HEK293 (cell line): ENCODE data around the gene ZNF316.

ENCODE experiments used
- CTCF ChIA-PET: fragments of 350-600 bp; formaldehyde crosslinking; extraction: SDS; loops from one replicate; lab custom pipeline; 2021; ENCODE audit warnings: antibody characterized with exemption; lab: Yijun Ruan, JAX
- POLR2A ChIA-PET: fragments of 300-600 bp; formaldehyde crosslinking; extraction: SDS; loops from one replicate; lab custom pipeline; 2020; ENCODE audit warnings: antibody characterized with exemption, inconsistent platforms; lab: Yijun Ruan, JAX
- H3K27ac ChIP-seq: fragments of 200-500 bp; sonication (Bioruptor generic); 2 replicates; pipeline ENCODE4 v1.5.1; 2014; ENCODE audit warnings: low read depth, low read length, control low read depth, inconsistent platforms; ENCODE audit errors: extremely low read depth
- H3K36me3 ChIP-seq, 2 experiments: fragments of 200-500 bp in 1 of 2; sonication (Bioruptor generic) in 1 of 2; 1 replicate in 1 of 2; 2 replicates in 1 of 2; pipeline ENCODE4 v1.5.1; 2014 to 2017; ENCODE audit warnings: inconsistent platforms in 2 of 2, low read length in 2 of 2; ENCODE audit not compliant: control insufficient read depth in 2 of 2, insufficient read depth in 1 of 2
- H3K4me1 ChIP-seq: fragments of 200-500 bp; sonication (Bioruptor generic); 2 replicates; pipeline ENCODE4 v1.5.1; 2014; ENCODE audit warnings: mild to moderate bottlenecking, low read length, inconsistent platforms; ENCODE audit not compliant: control insufficient read depth, insufficient read depth
- H3K4me3 ChIP-seq: 2 replicates; pipeline ENCODE4 v1.5.1; 2011; ENCODE audit warnings: low read depth, mild to moderate bottlenecking, control low read depth, low read length, moderate library complexity
- H3K9me3 ChIP-seq: fragments of 200-500 bp; sonication (Bioruptor generic); 2 replicates; pipeline ENCODE4 v1.5.1; 2014; ENCODE audit warnings: low read depth, low read length, inconsistent platforms; ENCODE audit not compliant: control insufficient read depth, insufficient read depth
- GLIS1 ChIP-seq: fragments of 450-650 bp; formaldehyde crosslinking; IDR thresholded peaks from 2 replicates; pipeline ENCODE4 v1.5.1; 2016; ENCODE audit warnings: missing biosample characterization, missing genetic modification characterization
- SCRT1 ChIP-seq: fragments of 450-650 bp; formaldehyde crosslinking; IDR thresholded peaks from 2 replicates; pipeline ENCODE4 v1.5.1; 2016; ENCODE audit warnings: missing biosample characterization, missing genetic modification characterization, borderline replicate concordance
- SP3 ChIP-seq: fragments of 450-650 bp; formaldehyde crosslinking; IDR thresholded peaks from 2 replicates; pipeline ENCODE4 v1.5.1; 2016; ENCODE audit warnings: missing biosample characterization, missing genetic modification characterization
- ZBTB21 ChIP-seq: fragments of 450-650 bp; formaldehyde crosslinking; IDR thresholded peaks from 2 replicates; pipeline ENCODE4 v1.5.1; 2017; ENCODE audit warnings: missing biosample characterization, missing genetic modification characterization
- ZFP41 ChIP-seq: fragments of 450-650 bp; formaldehyde crosslinking; IDR thresholded peaks from 2 replicates; pipeline ENCODE4 v1.5.1; 2016; ENCODE audit warnings: missing biosample characterization, missing genetic modification characterization, borderline replicate concordance
- ZNF132 ChIP-seq: fragments of 450-650 bp; formaldehyde crosslinking; IDR thresholded peaks from 2 replicates; pipeline ENCODE4 v1.5.1; 2017; ENCODE audit warnings: missing biosample characterization, missing genetic modification characterization, borderline replicate concordance
- ZNF23 ChIP-seq: fragments of 450-650 bp; formaldehyde crosslinking; IDR thresholded peaks from 2 replicates; pipeline ENCODE4 v1.5.1; 2016; ENCODE audit warnings: missing biosample characterization, missing genetic modification characterization, borderline replicate concordance
- ZNF248 ChIP-seq: fragments of 450-650 bp; formaldehyde crosslinking; IDR thresholded peaks from 2 replicates; pipeline ENCODE4 v1.5.1; 2017; ENCODE audit warnings: missing biosample characterization, missing genetic modification characterization
- ZNF366 ChIP-seq: fragments of 450-650 bp; formaldehyde crosslinking; conservative IDR thresholded peaks from 2 replicates; pipeline ENCODE4 v1.5.1; 2016; ENCODE audit warnings: missing biosample characterization, missing genetic modification characterization
- ZNF416 ChIP-seq: fragments of 450-650 bp; formaldehyde crosslinking; IDR thresholded peaks from 2 replicates; pipeline ENCODE4 v1.5.1; 2016; ENCODE audit warnings: missing biosample characterization, missing genetic modification characterization
- ZNF423 ChIP-seq: fragments of 450-650 bp; formaldehyde crosslinking; IDR thresholded peaks from 2 replicates; pipeline ENCODE4 v1.5.1; 2016; ENCODE audit warnings: missing biosample characterization, missing genetic modification characterization
- ZNF600 ChIP-seq: fragments of 450-650 bp; formaldehyde crosslinking; IDR thresholded peaks from 2 replicates; pipeline ENCODE4 v1.5.1; 2016; ENCODE audit warnings: missing biosample characterization, missing genetic modification characterization
- TF ChIP-seq, protein P1 (sequence below): fragments of 450-650 bp; formaldehyde crosslinking; IDR thresholded peaks from 2 replicates; pipeline ENCODE4 v1.5.1; 2016; ENCODE audit warnings: missing biosample characterization, missing genetic modification characterization, low read depth
- TF ChIP-seq, protein P2 (sequence below): fragments of 450-650 bp; formaldehyde crosslinking; IDR thresholded peaks from 2 replicates; pipeline ENCODE4 v1.5.1; 2016; ENCODE audit warnings: missing biosample characterization, missing genetic modification characterization
- TF ChIP-seq, protein P3 (sequence below): fragments of 450-650 bp; formaldehyde crosslinking; IDR thresholded peaks from 2 replicates; pipeline ENCODE4 v1.5.1; 2016; ENCODE audit warnings: missing biosample characterization, missing genetic modification characterization
- TF ChIP-seq, protein P4 (sequence below): fragments of 450-650 bp; formaldehyde crosslinking; IDR thresholded peaks from 2 replicates; pipeline ENCODE4 v1.5.1; 2016; ENCODE audit warnings: missing biosample characterization, missing genetic modification characterization

The ZNF316 gene

DNA sequence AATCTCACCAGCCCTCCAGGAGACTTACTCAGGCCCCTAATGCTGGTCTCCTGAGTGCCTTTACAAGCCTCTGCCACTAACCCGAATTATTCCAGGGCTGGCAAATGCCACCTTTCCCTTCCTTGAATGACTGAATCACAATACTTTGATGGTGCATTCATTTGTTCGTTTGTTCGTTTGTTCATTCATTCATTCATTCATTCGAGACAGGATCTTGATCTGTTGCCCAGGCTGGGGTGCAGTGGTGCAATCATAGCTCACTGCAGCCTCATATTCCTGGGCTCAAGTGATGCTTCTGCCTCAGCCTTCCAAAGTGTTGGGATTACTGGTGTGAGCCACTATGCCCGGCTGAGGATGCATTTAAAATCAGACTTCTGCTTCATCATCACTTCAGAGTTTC, 63.7 kb downstream of the ZNF316 start (continued):
- TF ChIP-seq, protein P1, sequence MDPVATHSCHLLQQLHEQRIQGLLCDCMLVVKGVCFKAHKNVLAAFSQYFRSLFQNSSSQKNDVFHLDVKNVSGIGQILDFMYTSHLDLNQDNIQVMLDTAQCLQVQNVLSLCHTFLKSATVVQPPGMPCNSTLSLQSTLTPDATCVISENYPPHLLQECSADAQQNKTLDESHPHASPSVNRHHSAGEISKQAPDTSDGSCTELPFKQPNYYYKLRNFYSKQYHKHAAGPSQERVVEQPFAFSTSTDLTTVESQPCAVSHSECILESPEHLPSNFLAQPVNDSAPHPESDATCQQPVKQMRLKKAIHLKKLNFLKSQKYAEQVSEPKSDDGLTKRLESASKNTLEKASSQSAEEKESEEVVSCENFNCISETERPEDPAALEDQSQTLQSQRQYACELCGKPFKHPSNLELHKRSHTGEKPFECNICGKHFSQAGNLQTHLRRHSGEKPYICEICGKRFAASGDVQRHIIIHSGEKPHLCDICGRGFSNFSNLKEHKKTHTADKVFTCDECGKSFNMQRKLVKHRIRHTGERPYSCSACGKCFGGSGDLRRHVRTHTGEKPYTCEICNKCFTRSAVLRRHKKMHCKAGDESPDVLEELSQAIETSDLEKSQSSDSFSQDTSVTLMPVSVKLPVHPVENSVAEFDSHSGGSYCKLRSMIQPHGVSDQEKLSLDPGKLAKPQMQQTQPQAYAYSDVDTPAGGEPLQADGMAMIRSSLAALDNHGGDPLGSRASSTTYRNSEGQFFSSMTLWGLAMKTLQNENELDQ (tag by site-specific recombination): no peak
- TF ChIP-seq ZNF416 (tag by site-specific recombination) (no peak), GLIS1 (tag by site-specific recombination) (no peak), ZNF132 (tag by site-specific recombination) (no peak), ZNF248 (tag by site-specific recombination) (no peak), ZNF366 (tag by site-specific recombination) (no peak), ZNF423 (tag by site-specific recombination) (no peak), ZNF23 (no peak)
- TF ChIP-seq, protein P2, sequence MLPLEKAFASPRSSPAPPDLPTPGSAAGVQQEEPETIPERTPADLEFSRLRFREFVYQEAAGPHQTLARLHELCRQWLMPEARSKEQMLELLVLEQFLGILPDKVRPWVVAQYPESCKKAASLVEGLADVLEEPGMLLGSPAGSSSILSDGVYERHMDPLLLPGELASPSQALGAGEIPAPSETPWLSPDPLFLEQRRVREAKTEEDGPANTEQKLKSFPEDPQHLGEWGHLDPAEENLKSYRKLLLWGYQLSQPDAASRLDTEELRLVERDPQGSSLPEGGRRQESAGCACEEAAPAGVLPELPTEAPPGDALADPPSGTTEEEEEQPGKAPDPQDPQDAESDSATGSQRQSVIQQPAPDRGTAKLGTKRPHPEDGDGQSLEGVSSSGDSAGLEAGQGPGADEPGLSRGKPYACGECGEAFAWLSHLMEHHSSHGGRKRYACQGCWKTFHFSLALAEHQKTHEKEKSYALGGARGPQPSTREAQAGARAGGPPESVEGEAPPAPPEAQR (tag by site-specific recombination): no peak

DNA sequence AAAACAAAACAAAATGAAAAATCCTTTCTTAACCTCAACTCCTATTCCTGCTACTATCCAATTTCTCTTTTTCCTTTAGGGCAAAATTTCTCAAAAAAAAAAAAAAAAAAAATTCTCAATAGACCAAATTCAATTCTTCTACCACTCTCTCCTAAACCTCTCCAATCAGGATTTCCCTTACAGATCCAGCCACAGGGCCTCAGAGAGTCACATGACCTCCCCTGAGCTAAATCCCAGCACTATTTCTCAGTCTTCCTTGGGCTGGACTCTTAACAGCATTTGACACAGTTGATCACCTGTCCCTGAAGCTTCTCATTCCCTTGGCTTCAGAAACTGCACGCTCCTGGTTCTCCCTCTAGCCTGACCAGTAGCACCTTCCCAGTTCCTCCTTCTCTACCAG, 64.7 kb downstream of the ZNF316 start:
- Histone ChIP-seq H3K36me3 (peaks cover 41 to 77% of the 10 kb centered on the region in 2 experiments), H3K4me1 (no peaks in the 10 kb centered on the region), H3K4me3 (no peak overlapping the region), H3K9me3 (peaks cover 3% of the 10 kb centered on the region; the same call in 1 of the 2 replicates), H3K27ac (no peak overlapping the region)
- CTCF ChIA-PET: no interaction called here
- POLR2A ChIA-PET: interaction anchor here (1.0 kb wide), 1 partner anchor 19 kb away, joined by 3 read pairs; no protein-coding TSS in a partner anchor
- TF ChIP-seq ZNF600 (tag by site-specific recombination) (no peak), SP3 (tag by site-specific recombination) (no peak), ZBTB21 (tag by site-specific recombination) (no peak), ZFP41 (tag by site-specific recombination) (no peak), SCRT1 (no peak)
- TF ChIP-seq, protein P3, sequence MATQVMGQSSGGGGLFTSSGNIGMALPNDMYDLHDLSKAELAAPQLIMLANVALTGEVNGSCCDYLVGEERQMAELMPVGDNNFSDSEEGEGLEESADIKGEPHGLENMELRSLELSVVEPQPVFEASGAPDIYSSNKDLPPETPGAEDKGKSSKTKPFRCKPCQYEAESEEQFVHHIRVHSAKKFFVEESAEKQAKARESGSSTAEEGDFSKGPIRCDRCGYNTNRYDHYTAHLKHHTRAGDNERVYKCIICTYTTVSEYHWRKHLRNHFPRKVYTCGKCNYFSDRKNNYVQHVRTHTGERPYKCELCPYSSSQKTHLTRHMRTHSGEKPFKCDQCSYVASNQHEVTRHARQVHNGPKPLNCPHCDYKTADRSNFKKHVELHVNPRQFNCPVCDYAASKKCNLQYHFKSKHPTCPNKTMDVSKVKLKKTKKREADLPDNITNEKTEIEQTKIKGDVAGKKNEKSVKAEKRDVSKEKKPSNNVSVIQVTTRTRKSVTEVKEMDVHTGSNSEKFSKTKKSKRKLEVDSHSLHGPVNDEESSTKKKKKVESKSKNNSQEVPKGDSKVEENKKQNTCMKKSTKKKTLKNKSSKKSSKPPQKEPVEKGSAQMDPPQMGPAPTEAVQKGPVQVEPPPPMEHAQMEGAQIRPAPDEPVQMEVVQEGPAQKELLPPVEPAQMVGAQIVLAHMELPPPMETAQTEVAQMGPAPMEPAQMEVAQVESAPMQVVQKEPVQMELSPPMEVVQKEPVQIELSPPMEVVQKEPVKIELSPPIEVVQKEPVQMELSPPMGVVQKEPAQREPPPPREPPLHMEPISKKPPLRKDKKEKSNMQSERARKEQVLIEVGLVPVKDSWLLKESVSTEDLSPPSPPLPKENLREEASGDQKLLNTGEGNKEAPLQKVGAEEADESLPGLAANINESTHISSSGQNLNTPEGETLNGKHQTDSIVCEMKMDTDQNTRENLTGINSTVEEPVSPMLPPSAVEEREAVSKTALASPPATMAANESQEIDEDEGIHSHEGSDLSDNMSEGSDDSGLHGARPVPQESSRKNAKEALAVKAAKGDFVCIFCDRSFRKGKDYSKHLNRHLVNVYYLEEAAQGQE (tag by site-specific recombination): no peak
- TF ChIP-seq, protein P4, sequence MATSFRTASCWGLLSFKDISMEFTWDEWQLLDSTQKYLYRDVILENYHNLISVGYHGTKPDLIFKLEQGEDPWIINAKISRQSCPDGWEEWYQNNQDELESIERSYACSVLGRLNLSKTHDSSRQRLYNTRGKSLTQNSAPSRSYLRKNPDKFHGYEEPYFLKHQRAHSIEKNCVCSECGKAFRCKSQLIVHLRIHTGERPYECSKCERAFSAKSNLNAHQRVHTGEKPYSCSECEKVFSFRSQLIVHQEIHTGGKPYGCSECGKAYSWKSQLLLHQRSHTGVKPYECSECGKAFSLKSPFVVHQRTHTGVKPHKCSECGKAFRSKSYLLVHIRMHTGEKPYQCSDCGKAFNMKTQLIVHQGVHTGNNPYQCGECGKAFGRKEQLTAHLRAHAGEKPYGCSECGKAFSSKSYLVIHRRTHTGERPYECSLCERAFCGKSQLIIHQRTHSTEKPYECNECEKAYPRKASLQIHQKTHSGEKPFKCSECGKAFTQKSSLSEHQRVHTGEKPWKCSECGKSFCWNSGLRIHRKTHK (tag by site-specific recombination): no peak
- TF ChIP-seq, all 188 proteins: peak for 0
